Hepatocyte (in vitro differentiated cells): ENCODE measurements around the gene FOXN4. TPM values are rescaled to one million over a fixed set of nuclear protein-coding genes. Genes with fewer than 3 reads are reported as not detected.

Experiments
- DNase-seq: peaks from one replicate; pipeline ENCODE4 v3.0.0-alpha.2; 2016; ENCODE audit warnings: low spot score
- H2AFZ ChIP-seq: fragments of 200-600 bp; sonication (generic); 2 replicates; pipeline ENCODE4 v1.6.0; 2016; ENCODE audit warnings: antibody characterized with exemption, mild to moderate bottlenecking
- H3K27ac ChIP-seq: fragments of 200-600 bp; sonication (generic); 2 replicates; pipeline ENCODE4 v1.5.1; 2016; ENCODE audit warnings: mild to moderate bottlenecking
- H3K27me3 ChIP-seq: fragments of 200-600 bp; sonication (generic); 2 replicates; pipeline ENCODE4 v1.6.1; 2016
- H3K36me3 ChIP-seq: fragments of 200-600 bp; sonication (generic); replicated peaks from 2 replicates; pipeline ENCODE4 v1.5.1; 2016; ENCODE audit warnings: low read depth; ENCODE audit not compliant: insufficient read depth
- H3K4me1 ChIP-seq: fragments of 200-600 bp; sonication (generic); 2 replicates; pipeline ENCODE4 v1.5.1; 2016; ENCODE audit warnings: mild to moderate bottlenecking, moderate library complexity; ENCODE audit not compliant: insufficient read depth
- H3K4me2 ChIP-seq: fragments of 200-600 bp; sonication (generic); 2 replicates; pipeline ENCODE4 v1.6.0; 2016
- H3K4me3 ChIP-seq: fragments of 200-600 bp; sonication (generic); 2 replicates; pipeline ENCODE4 v1.5.1; 2016; ENCODE audit warnings: mild to moderate bottlenecking
- H3K79me2 ChIP-seq: fragments of 200-600 bp; sonication (generic); 2 replicates; pipeline ENCODE4 v1.6.0; 2017; ENCODE audit warnings: mild to moderate bottlenecking
- H3K9me2 ChIP-seq: fragments of 200-600 bp; sonication (generic); replicated peaks from 2 replicates; pipeline ENCODE4 v1.6.0; 2017; ENCODE audit warnings: mild to moderate bottlenecking; ENCODE audit not compliant: insufficient read depth
- H3K9me3 ChIP-seq: fragments of 200-600 bp; sonication (generic); 2 replicates; pipeline ENCODE4 v1.5.1; 2016; ENCODE audit warnings: low read depth, mild to moderate bottlenecking
- H4K20me1 ChIP-seq: fragments of 200-600 bp; sonication (generic); 2 replicates; pipeline ENCODE4 v1.6.0; 2016; ENCODE audit warnings: mild to moderate bottlenecking; ENCODE audit not compliant: insufficient read depth, poor library complexity, severe bottlenecking
- EZH2 ChIP-seq: fragments of 200-600 bp; sonication (generic); IDR thresholded peaks from 2 replicates; pipeline ENCODE4 v1.6.1; 2016; ENCODE audit warnings: antibody characterized with exemption, mild to moderate bottlenecking, borderline replicate concordance
- EZH2phosphoT487 ChIP-seq: fragments of 200-600 bp; sonication (generic); IDR thresholded peaks from one replicate; pipeline ENCODE4 v1.6.1; 2018; ENCODE audit warnings: antibody characterized with exemption, mild to moderate bottlenecking, low read depth, moderate library complexity; ENCODE audit not compliant: unreplicated experiment, severe bottlenecking
- WGBS: methylation state at CpG from one replicate; pipeline ENCODE4 v1.1.6; 2016; ENCODE audit warnings: low lambda C conversion rate; ENCODE audit errors: missing lambda C conversion rate; 5-methylcytosine and 5-hydroxymethylcytosine counted together
- polyA plus RNA-seq: library from polyadenylated mRNA; unstranded; fragments of >200 nt; fragmentation: Nextera tagmentation; extraction: Ambion mirVana; gene quantifications from 2 replicates; pipeline ENCODE4 v1.2.1, GENCODE V29; 2016
- total RNA-seq: library from RNA; depleted of rRNA; stranded (reverse); fragments of >200 nt; gene quantifications from 2 replicates; pipeline ENCODE4 v1.2.3, GENCODE V29; 2014
- TF ChIP-seq, protein P1 (sequence below): fragments of 200-600 bp; sonication (generic); IDR thresholded peaks from 2 replicates; pipeline ENCODE4 v1.5.1; 2016; ENCODE audit warnings: antibody characterized with exemption, mild to moderate bottlenecking; ENCODE audit not compliant: poor library complexity

Gene FOXN4
- total and polyA plus RNA-seq, 2 experiments from 2014 or later: not detected

DNA sequence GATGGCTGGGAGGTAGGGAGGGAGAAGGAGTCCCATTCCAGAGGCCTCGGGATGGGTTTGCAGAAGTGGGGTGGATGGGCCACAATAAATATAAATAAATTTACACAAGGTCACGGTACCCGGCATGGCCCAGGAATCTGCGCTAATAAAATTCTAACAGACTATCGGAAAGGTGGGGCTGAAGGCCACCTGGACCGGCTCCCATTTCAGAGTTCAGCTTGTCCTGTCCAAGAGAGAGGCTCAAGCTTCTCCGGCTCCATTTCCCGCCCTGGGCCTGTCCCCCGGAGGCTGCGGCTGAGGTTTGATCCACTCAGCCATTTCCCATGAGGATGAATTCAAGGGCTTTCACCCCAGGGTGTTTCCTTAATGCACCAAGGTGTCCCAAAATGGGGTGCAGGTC lies 30.2 kb downstream of the FOXN4 start:
- 88% methylated on average over 10 of the region's 10 CpGs for WGBS
- H3K4me1 ChIP-seq: peaks cover 8% of the 10 kb centered on the region
- TF ChIP-seq, protein P1, sequence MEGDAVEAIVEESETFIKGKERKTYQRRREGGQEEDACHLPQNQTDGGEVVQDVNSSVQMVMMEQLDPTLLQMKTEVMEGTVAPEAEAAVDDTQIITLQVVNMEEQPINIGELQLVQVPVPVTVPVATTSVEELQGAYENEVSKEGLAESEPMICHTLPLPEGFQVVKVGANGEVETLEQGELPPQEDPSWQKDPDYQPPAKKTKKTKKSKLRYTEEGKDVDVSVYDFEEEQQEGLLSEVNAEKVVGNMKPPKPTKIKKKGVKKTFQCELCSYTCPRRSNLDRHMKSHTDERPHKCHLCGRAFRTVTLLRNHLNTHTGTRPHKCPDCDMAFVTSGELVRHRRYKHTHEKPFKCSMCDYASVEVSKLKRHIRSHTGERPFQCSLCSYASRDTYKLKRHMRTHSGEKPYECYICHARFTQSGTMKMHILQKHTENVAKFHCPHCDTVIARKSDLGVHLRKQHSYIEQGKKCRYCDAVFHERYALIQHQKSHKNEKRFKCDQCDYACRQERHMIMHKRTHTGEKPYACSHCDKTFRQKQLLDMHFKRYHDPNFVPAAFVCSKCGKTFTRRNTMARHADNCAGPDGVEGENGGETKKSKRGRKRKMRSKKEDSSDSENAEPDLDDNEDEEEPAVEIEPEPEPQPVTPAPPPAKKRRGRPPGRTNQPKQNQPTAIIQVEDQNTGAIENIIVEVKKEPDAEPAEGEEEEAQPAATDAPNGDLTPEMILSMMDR: no peak
- TF ChIP-seq EZH2 (no peak), EZH2phosphoT487 (no peak)
- no peak overlapping the region for H2AFZ ChIP-seq
- H3K9me2 ChIP-seq: no peaks in the 10 kb centered on the region
- no peaks in the 10 kb centered on the region for H3K27me3 ChIP-seq
- H4K20me1 ChIP-seq: no peaks in the 10 kb centered on the region
- no peak overlapping the region for H3K27ac ChIP-seq
- H3K36me3 ChIP-seq: no peaks in the 10 kb centered on the region
- H3K79me2 ChIP-seq: no peaks in the 10 kb centered on the region
- H3K4me2 ChIP-seq: no peak overlapping the region
- DNase-seq: no peak
- no peaks in the 10 kb centered on the region for H3K9me3 ChIP-seq
- H3K4me3 ChIP-seq: no peak overlapping the region

GRCh38 chr12:109277899-109278762 lies 31.0 kb downstream of the FOXN4 start:
- H3K9me3 ChIP-seq: no peaks in the 10 kb centered on the region
- DNase-seq: peak; percentile 62
- H3K36me3 ChIP-seq: no peaks in the 10 kb centered on the region
- H3K4me3 ChIP-seq: no peak overlapping the region
- no peak overlapping the region for H3K27ac ChIP-seq
- TF ChIP-seq, protein P1: no peak
- TF ChIP-seq EZH2phosphoT487 (no peak), EZH2 (no peak)
- H3K4me1 ChIP-seq: peaks cover 8% of the 10 kb centered on the region
- no peaks in the 10 kb centered on the region for H3K79me2 ChIP-seq
- no peaks in the 10 kb centered on the region for H3K9me2 ChIP-seq
- no peak overlapping the region for H3K4me2 ChIP-seq
- no peaks in the 10 kb centered on the region for H3K27me3 ChIP-seq
- no peaks in the 10 kb centered on the region for H4K20me1 ChIP-seq
- H2AFZ ChIP-seq: no peak overlapping the region
- 51% methylated on average over 15 of the region's 15 CpGs for WGBS

DNA sequence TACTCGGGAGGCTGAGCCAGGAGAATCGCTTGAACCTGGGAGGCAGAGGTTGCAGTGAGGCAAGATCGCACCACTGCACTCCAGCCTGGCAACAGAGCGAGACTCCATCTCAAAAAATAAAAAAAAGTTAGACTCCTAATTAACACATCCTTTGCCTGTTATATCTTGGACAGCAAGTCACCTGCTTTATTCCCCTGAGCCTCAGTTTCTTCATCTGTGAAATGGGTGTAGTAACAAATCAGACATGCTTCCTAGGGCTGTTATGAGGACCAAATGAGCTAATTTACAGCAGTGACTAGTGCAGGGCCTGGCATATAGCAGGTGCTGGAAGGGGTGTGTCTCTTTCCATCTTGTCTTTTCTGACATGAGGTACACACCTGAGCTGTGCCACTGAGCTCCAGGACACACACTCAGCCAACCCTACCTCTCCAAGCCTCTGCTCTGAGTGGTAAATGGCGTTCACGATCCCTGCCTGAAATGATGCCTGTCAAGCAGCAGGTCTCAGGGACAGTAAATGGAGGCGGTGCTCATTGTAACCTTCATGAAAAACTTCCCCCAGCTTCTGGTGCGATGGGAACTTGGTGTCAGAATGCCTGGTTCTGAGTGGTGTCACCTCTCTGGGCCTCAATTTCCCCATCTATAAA lies 31.7 kb downstream of the FOXN4 start:
- H3K27me3 ChIP-seq: no peaks in the 10 kb centered on the region
- H4K20me1 ChIP-seq: no peaks in the 10 kb centered on the region
- 91% methylated on average over 8 of the region's 8 CpGs for WGBS
- no peaks in the 10 kb centered on the region for H3K9me3 ChIP-seq
- H2AFZ ChIP-seq: no peak overlapping the region
- no peak overlapping the region for H3K4me3 ChIP-seq
- DNase-seq: no peak
- H3K36me3 ChIP-seq: no peaks in the 10 kb centered on the region
- no peaks in the 10 kb centered on the region for H3K9me2 ChIP-seq
- no peak overlapping the region for H3K4me2 ChIP-seq
- no peak overlapping the region for H3K27ac ChIP-seq
- no peaks in the 10 kb centered on the region for H3K79me2 ChIP-seq
- peaks cover 8% of the 10 kb centered on the region for H3K4me1 ChIP-seq
- TF ChIP-seq, protein P1: no peak
- TF ChIP-seq EZH2phosphoT487 (no peak), EZH2 (no peak)
